Right renal pelvis (tissue), 4 donors: ENCODE data around the gene KCNC1. TPM values are rescaled to one million over a fixed set of nuclear protein-coding genes. Genes with fewer than 3 reads are reported as not detected.

ENCODE experiments used
- DNase-seq, 4 donors: peaks; one replicate each; pipeline ENCODE4 v3.0.0-alpha.2; 2013; ENCODE audit warnings: low read depth in 4 of 4, low spot score in 3 of 4, missing footprints in 1 of 4
- polyA plus RNA-seq, 4 donors: library from polyadenylated mRNA; unstranded; fragments of 120-200 nt; gene quantifications; one replicate each; pipeline ENCODE4 v1.2.1, GENCODE V29; 2013; ENCODE audit not compliant: insufficient read length in 4 of 4

KCNC1 gene
- polyA plus RNA-seq = 1 to 10 TPM in 1 of 4 donors, under 1 TPM in 3; 0.59 to 1.2 (median 0.85) TPM

- no peak for DNase-seq
Observed at GRCh38 chr11:17734418-17734911, at the start of gene KCNC1. TSS of gene KCNC1 (plus strand) at chr11:17734781. CDS start at chr11:17736003, 1,222 bp downstream.

GRCh38 chr11:17686231-17686980, 48.2 kb upstream of the KCNC1 start:
- DNase-seq = no peak

GRCh38 chr11:17687946-17688670, 46.5 kb upstream of the KCNC1 start:
- no peak for DNase-seq

- DNase-seq = no peak
Observed at GRCh38 chr11:17691550-17691949, 43.0 kb upstream of the KCNC1 start.

- no peak for DNase-seq
Observed at GRCh38 chr11:17691976-17692375, 42.6 kb upstream of the KCNC1 start.

GRCh38 chr11:17692931-17693330, 41.6 kb upstream of the KCNC1 start:
- DNase-seq = no peak

- DNase-seq = no peak
Observed at GRCh38 chr11:17693531-17693930, 41.0 kb upstream of the KCNC1 start.

GRCh38 chr11:17694494-17695110, 40.0 kb upstream of the KCNC1 start:
- DNase-seq = no peak

GRCh38 chr11:17695454-17696441, 38.8 kb upstream of the KCNC1 start:
- DNase-seq = no peak

GRCh38 chr11:17696741-17697140, 37.8 kb upstream of the KCNC1 start:
- no peak for DNase-seq

- no peak for DNase-seq
Observed at GRCh38 chr11:17697175-17697949, 37.2 kb upstream of the KCNC1 start.

- DNase-seq = no peak
Observed at GRCh38 chr11:17699147-17700114, 35.1 kb upstream of the KCNC1 start.

GRCh38 chr11:17700991-17701390, 33.6 kb upstream of the KCNC1 start:
- no peak for DNase-seq

GRCh38 chr11:17702876-17703275, 31.7 kb upstream of the KCNC1 start:
- DNase-seq = no peak

- DNase-seq = no peak
Observed at GRCh38 chr11:17703951-17704350, 30.6 kb upstream of the KCNC1 start.

GRCh38 chr11:17707830-17708229, 26.8 kb upstream of the KCNC1 start:
- no peak for DNase-seq

GRCh38 chr11:17711836-17712235, 22.7 kb upstream of the KCNC1 start:
- no peak for DNase-seq

GRCh38 chr11:17713851-17714250, 20.7 kb upstream of the KCNC1 start:
- DNase-seq = no peak
